GM18870 (cell line): Measurements from ENCODE around the gene TTLL5.
"Not testable (repeated sequence)": the region's sequence is repeated elsewhere in the genome, so short reads cannot be mapped to it uniquely, and the experiment has no call there.

ENCODE experiments used
- ATAC-seq: cut with Tn5 transposase; IDR thresholded peaks from one replicate; pipeline ENCODE4 v1.9.1; 2021; ENCODE audit warnings: moderate library complexity; ENCODE audit not compliant: unreplicated experiment

The TTLL5 gene

GRCh38 chr14:75906228-75906627 is 245.2 kb downstream of the TTLL5 start:
- ATAC-seq, result no peak

GRCh38 chr14:75906680-75907280 is 245.7 kb downstream of the TTLL5 start:
- no peak for ATAC-seq

- no peak for ATAC-seq
These were observed 246.8 kb downstream of the TTLL5 start for GRCh38 chr14:75907756-75908359.

GRCh38 chr14:75909630-75910029 is 248.6 kb downstream of the TTLL5 start:
- ATAC-seq, result no peak

GRCh38 chr14:75910048-75910447 is 249.0 kb downstream of the TTLL5 start:
- no peak for ATAC-seq

GRCh38 chr14:75911883-75912282 is 250.8 kb downstream of the TTLL5 start:
- no peak for ATAC-seq

GRCh38 chr14:75913183-75913582 is 252.1 kb downstream of the TTLL5 start:
- no peak for ATAC-seq

GRCh38 chr14:75915045-75915444 is 254.0 kb downstream of the TTLL5 start:
- ATAC-seq, result no peak

GRCh38 chr14:75917322-75917945 is 256.4 kb downstream of the TTLL5 start:
- ATAC-seq, result no peak

GRCh38 chr14:75917946-75918335 is 256.9 kb downstream of the TTLL5 start:
- ATAC-seq, result no peak

GRCh38 chr14:75920421-75920820 is 259.4 kb downstream of the TTLL5 start:
- not testable (repeated sequence) for ATAC-seq

GRCh38 chr14:75925141-75925840 is 264.2 kb downstream of the TTLL5 start:
- ATAC-seq, result not testable (repeated sequence)

GRCh38 chr14:75926431-75927115 is 265.5 kb downstream of the TTLL5 start:
- no peak for ATAC-seq

- ATAC-seq, result no peak
These were observed 266.6 kb downstream of the TTLL5 start for GRCh38 chr14:75927564-75928087.

- ATAC-seq, result no peak
These were observed 267.7 kb downstream of the TTLL5 start for GRCh38 chr14:75928690-75929181.

- ATAC-seq, result no peak
These were observed 272.8 kb downstream of the TTLL5 start for GRCh38 chr14:75933712-75934296.

- no peak for ATAC-seq
These were observed 274.1 kb downstream of the TTLL5 start for GRCh38 chr14:75934998-75935628.

- no peak for ATAC-seq
These were observed 278.2 kb downstream of the TTLL5 start for GRCh38 chr14:75939200-75939599.

GRCh38 chr14:75941030-75941429 is 280.0 kb downstream of the TTLL5 start:
- ATAC-seq, result no peak

- no peak for ATAC-seq
These were observed 283.7 kb downstream of the TTLL5 start for GRCh38 chr14:75944607-75945241.
